Activated naive CD4-positive, alpha-beta T cell treated with anti-CD3 and anti-CD28 coated beads, Interleukin-2, amount 50 U/mL, for 24 hours (primary cell): ENCODE results near the gene DHRS4L2.
"Not testable (repeated sequence)": the region's sequence is repeated elsewhere in the genome, so short reads cannot be mapped to it uniquely, and the experiment has no call there.

ENCODE experiments used
- H3K27ac Mint-ChIP-seq: one replicate; pipeline ENCODE4 v1.8.0; 2021; ENCODE audit warnings: mild to moderate bottlenecking, mixed read lengths
- H3K27me3 Mint-ChIP-seq: one replicate; pipeline ENCODE4 v1.8.0; 2021; ENCODE audit warnings: mixed read lengths
- H3K36me3 Mint-ChIP-seq: one replicate; pipeline ENCODE4 v1.8.0; 2021; ENCODE audit warnings: mixed read lengths
- H3K4me1 Mint-ChIP-seq: one replicate; pipeline ENCODE4 v1.8.0; 2021; ENCODE audit warnings: mixed read lengths
- H3K4me3 Mint-ChIP-seq: one replicate; pipeline ENCODE4 v1.8.0; 2021; ENCODE audit warnings: mild to moderate bottlenecking, mixed read lengths
- H3K9me3 Mint-ChIP-seq: one replicate; pipeline ENCODE4 v1.8.0; 2021; ENCODE audit warnings: mixed read lengths

Gene DHRS4L2

DNA sequence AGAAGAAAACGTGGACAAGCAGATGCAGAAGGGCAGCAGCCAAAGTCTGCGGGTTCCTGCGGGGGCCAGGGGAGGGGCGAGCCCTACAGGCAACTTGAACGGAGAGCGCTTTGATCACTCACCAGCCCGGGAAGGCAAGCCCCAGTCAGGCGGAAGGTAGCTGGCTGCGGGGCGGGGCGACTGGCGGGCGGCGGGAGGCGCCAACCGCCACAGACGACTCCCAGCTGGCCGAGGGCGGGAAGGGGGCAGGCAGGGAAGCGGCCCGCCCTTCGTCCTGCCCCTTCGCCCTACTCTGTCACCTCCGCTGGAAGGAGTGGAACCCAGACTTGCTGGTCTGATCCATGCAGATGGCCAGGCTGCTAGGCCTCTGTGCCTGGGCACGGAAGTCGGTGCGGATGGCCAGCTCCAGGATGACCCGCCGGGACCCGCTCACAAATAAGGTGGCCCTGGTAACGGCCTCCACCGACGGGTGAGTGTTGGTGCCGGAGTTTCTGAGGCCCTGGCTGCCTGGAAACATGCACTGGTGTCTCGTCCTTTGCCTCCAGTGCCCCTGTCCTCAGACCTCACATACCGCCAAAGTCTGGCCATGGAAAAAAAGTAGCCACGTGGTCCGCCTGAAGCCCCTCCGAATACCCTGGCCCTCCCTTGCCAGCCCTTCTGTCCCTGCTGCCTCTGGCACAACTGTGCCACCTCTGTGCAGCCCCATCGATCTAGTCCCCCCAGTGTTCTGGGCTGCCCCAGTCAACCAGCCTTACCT lies at the start of gene DHRS4L2:
DHRS4L2 (plus strand) TSS at position 323 of the 757 bp plus-strand sequence; CDS start at position 342, 19 bp downstream.
- Mint-ChIP-seq H3K4me1 (peaks cover 26% of the 10 kb centered on the region), H3K4me3 (peak within 1 kb of the TSS; percentile 82), H3K27ac (peak within 1 kb of the TSS; percentile 82)
- H3K36me3 Mint-ChIP-seq, H3K27me3 Mint-ChIP-seq, H3K9me3 Mint-ChIP-seq: not testable (repeated sequence)

DNA sequence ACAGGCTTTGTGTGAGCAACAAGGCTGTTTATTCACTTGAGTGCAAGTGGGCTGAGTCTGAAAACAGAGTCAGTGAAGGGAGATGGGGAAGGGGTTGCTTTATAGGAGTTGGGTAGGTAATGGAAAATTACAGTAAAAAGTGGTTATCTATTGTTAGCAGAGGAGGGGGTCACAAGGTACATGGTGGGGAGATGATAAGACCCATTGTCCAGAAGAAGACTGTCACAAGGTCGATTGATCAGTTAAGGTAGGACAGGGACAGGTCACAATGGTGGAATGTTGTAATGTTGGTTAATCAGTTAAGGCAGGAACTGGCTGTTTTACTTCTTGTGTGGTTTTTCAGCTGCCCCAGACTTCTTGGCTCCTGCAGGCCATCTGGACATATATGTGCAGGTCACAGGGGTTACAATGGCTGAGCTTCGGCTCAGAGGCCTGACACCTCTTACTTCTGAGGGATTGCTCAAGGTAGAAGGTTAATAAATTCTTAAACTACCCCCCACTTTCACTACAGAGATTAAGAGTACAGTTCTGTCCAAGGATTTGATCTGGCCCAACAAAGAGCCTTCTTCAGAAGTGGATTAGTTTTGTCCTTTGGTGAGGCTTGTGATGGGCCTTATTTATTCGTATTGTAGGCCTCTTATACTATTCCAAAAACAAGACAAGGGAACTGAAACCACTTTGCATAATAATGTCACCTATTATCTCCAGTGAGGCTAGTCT lies 49.0 kb upstream of the DHRS4L2 start:
- H3K4me3 Mint-ChIP-seq, result no peak overlapping the region

DNA sequence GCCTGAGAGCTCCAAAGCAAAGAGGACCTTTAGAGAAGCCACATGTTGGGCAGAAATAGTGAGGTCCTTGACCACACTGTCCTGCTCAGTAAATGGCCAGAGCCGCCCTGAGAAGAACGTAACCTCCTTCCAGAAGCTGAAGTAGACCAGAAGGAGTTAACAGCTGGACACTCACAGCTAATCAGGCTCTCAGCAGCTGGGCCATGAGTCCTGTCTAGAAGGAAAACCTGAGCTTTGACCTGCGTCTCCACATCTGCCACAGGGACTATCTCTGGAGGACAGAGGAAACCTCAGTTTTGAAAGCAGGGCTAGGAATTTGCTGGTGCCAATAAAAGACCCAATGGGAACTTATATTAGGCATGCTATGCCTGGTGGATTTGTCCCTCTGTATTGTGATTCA lies 47.5 kb upstream of the DHRS4L2 start:
- Mint-ChIP-seq H3K36me3 (peaks cover 3% of the 10 kb centered on the region), H3K9me3 (no peaks in the 10 kb centered on the region), H3K27ac (no peak overlapping the region), H3K4me3 (no peak overlapping the region), H3K4me1 (peaks cover 13% of the 10 kb centered on the region), H3K27me3 (no peaks in the 10 kb centered on the region)

More for the DNA sequence above, 49.0 kb upstream of the DHRS4L2 start:
- peak overlapping the region; percentile 73 for H3K27ac Mint-ChIP-seq
- H3K27me3 Mint-ChIP-seq, result no peaks in the 10 kb centered on the region
- H3K9me3 Mint-ChIP-seq, result no peaks in the 10 kb centered on the region
- H3K36me3 Mint-ChIP-seq, result peaks cover 3% of the 10 kb centered on the region
- H3K4me1 Mint-ChIP-seq, result peaks cover 6% of the 10 kb centered on the region

DNA sequence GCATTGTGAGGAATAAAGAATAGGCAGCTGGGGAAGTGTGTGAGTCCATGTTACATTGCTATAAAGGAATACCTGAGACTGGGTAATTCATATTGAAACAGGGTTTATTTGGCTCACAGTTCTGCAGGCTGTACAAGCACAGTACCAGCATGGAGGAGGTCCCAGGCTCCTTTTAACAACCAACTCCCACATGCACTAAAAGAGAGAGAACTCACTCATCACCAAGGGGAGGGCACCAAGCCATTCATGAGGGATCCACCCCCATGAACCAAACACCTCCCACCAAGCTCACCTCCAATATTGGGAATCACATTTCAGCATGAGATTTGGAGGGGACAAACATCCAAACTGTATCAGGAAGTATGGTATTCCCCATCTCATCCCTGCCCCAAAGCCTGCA lies 47.1 kb upstream of the DHRS4L2 start:
- H3K36me3 Mint-ChIP-seq, result peaks cover 7% of the 10 kb centered on the region
- H3K4me1 Mint-ChIP-seq, result peaks cover 17% of the 10 kb centered on the region
- no peak overlapping the region for H3K4me3 Mint-ChIP-seq
- no peaks in the 10 kb centered on the region for H3K27me3 Mint-ChIP-seq
- H3K9me3 Mint-ChIP-seq, result no peaks in the 10 kb centered on the region
- H3K27ac Mint-ChIP-seq, result no peak overlapping the region

DNA sequence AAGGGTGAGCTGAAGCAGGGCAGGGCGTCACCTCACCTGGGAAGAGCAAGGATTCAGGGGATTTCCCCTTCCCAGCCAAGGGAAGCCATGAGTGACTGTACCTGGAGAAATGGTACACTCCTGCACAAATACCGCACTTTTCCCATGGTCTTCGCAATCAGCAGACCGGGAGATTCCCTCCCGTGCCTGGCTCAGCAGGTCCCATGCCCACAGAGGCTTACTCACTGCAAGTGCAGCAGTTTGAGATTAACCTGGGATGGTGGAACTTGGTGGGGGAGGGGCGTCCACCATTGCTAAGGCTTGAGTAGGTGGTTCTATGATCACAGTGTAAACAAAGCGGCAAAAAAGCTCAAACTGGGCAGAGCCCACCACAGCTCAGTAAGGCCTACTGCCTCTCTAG lies 46.1 kb upstream of the DHRS4L2 start:
- H3K4me1 Mint-ChIP-seq, result peaks cover 26% of the 10 kb centered on the region
- H3K4me3 Mint-ChIP-seq, result no peak overlapping the region
- no peaks in the 10 kb centered on the region for H3K9me3 Mint-ChIP-seq
- H3K27me3 Mint-ChIP-seq, result no peaks in the 10 kb centered on the region
- no peak overlapping the region for H3K27ac Mint-ChIP-seq
- H3K36me3 Mint-ChIP-seq, result peaks cover 7% of the 10 kb centered on the region

DNA sequence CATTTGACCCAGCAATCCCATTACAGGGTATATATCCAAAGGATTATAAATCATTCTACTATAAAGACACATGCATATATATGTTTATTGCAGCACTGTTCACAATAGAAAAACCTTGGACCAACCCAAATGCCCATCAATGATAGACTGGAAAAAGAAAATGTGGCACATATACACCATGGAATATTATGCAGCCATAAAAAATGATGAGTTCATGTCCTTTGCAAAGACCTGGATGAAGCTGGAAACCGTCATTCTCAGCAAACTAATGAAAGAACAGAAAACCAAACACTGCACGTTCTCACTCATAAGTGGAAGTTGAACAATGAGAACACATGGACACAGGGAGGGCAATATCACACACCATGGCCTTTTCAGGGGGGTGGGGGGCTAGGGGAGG lies 39.7 kb upstream of the DHRS4L2 start:
- H3K36me3 Mint-ChIP-seq, H3K9me3 Mint-ChIP-seq, H3K27ac Mint-ChIP-seq, H3K27me3 Mint-ChIP-seq, H3K4me3 Mint-ChIP-seq: not testable (repeated sequence)
- peaks cover 45% of the 10 kb centered on the region for H3K4me1 Mint-ChIP-seq

DNA sequence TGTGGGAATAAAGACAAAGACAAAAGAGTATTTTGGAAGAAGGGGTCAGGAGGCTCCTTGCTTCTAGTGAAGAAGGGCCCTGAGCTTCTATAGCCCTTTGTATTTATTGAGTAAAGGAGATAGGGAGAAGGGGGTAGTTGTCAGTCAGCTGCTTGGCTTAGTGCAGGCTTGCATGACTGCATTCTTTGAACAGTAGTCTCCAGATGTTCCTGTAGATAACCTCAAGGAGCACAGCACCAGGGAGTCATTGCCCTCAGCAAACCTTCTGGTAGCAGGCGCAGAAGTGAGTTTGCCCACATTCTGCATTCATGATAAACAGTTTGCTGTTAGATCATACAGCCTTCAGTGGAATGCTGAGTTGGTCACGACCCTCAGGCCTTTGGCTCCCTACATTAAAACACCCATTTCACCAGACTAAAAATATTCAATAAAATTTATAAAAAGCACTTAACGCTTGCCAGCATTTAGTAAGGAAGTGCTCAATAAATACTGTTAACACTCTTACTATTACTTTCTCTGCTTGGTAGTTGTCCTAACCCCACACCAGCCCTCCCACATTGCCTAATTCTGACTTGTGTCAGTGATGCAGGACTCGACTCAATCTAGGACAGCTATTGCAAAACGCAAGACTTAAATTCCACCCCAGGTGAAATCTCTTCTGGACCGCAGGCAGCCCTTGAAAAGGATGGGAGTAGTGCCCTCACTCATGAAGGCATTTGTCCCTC lies 38.2 kb upstream of the DHRS4L2 start:
- H3K27me3 Mint-ChIP-seq, result no peaks in the 10 kb centered on the region
- peaks cover 7% of the 10 kb centered on the region for H3K36me3 Mint-ChIP-seq
- H3K27ac Mint-ChIP-seq, result no peak overlapping the region
- peaks cover 49% of the 10 kb centered on the region for H3K4me1 Mint-ChIP-seq
- H3K4me3 Mint-ChIP-seq, result no peak overlapping the region
- H3K9me3 Mint-ChIP-seq, result no peaks in the 10 kb centered on the region

DNA sequence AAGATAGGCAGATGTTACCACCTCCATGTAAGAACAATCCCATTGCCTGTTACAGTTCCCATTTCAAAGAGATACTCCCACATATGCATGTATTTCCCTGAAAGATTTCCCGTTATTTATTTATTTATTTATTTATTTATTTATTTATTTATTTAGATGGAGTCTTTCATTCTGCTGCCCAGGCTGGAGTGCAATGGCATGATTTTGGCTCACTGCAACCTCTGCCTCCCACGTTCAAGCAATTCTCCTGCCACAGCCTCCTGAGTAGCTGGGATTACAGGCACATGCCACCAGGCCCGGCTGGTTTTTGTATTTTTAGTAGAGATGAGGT lies 37.6 kb upstream of the DHRS4L2 start:
- H3K27ac Mint-ChIP-seq, H3K36me3 Mint-ChIP-seq, H3K9me3 Mint-ChIP-seq, H3K4me3 Mint-ChIP-seq, H3K27me3 Mint-ChIP-seq: not testable (repeated sequence)
- peaks cover 44% of the 10 kb centered on the region for H3K4me1 Mint-ChIP-seq

DNA sequence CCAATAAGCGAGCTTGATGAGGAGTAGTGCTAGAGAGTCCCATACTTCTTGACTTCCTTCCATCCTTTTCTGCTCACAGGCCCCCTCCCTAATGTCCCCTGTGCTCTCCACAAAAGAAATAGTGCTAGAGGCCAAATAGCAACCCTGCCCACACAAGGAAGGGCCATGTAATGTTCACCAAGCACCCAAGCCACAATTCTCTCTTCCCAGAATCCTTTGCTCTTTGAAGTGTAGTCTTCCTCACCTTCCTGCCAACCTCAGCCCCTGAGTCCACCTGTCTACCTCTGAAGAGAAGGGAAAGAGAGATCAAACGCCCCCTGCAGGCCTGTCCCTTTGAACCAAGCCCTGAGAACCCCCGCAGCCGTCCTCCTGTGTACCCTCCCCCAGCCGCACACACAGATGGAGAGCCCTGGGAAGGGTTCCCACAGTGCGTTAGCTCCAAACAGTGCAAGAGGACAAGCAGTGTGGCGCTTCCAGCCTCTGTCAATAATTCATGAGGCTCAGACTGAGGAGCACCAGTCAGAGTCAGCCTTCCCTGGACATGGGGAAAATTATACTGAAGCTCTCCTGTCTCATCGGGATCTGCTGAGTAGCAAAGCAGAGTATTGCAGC lies 37.0 kb upstream of the DHRS4L2 start:
- Mint-ChIP-seq H3K9me3 (no peaks in the 10 kb centered on the region), H3K27ac (no peak overlapping the region), H3K27me3 (no peaks in the 10 kb centered on the region), H3K36me3 (peaks cover 3% of the 10 kb centered on the region), H3K4me3 (no peak overlapping the region), H3K4me1 (peaks cover 38% of the 10 kb centered on the region)

DNA sequence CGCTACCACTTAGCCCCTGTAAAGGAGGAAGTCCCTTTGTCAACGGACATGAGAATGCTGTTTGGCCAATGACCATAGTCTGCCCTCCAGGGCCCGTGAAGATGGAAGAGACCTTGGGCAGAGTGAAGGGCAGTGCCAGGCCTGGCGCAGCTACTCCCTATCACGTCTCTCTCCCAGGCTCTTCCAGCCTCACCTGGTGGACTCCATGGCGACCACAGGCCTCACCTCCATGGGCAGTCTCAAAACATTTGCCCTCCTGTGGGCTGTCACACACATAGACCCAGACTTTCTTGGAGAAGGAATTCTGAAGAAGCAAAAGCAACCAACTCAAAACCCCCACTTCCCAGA lies 35.6 kb upstream of the DHRS4L2 start:
- peaks cover 25% of the 10 kb centered on the region for H3K4me1 Mint-ChIP-seq
- not testable (repeated sequence) for H3K9me3 Mint-ChIP-seq, H3K27me3 Mint-ChIP-seq, H3K36me3 Mint-ChIP-seq
- H3K27ac Mint-ChIP-seq, result peak overlapping the region; percentile 68
- H3K4me3 Mint-ChIP-seq, result peak overlapping the region; percentile 100

DNA sequence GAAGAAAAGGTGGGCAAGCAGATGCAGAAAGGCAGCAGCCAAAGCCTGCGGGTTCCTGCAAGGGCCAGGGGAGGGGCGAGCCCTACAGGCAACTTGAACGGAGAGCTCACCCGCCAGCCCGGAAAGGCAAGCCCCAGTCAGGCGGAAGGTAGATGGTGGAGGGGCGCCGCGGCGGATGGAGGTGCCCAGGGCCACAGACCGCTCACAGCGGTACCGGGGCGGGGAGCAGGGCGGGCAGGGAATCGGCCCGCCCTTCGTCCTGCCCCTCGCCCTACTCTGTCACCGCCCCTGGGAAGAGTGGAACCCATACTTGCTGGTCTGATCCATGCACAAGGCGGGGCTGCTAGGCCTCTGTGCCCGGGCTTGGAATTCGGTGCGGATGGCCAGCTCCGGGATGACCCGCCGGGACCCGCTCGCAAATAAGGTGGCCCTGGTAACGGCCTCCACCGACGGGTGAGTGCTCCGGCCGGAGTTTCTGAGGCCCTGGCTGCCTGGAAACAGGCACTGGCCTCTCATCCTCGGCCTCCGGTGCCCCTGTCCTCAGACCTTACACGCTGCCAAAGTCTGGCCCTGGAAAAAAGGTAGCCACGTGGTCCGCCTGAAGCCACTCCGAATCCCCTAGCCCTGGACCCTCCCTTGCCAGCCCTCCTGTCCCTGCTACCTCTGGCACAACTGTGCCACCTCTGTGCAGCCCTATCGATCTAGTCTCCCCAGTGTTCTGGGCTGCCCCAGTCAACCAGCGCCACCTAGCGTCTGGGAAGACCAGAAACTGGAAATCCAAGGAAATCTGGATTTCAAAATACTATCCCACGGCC lies 35.1 kb upstream of the DHRS4L2 start, which contains the start of gene DHRS4:
DHRS4 (plus strand) TSS at position 307 of the 815 bp plus-strand sequence; CDS start at position 326, 19 bp downstream.
- no peaks in the 10 kb centered on the region for H3K9me3 Mint-ChIP-seq

DNA sequence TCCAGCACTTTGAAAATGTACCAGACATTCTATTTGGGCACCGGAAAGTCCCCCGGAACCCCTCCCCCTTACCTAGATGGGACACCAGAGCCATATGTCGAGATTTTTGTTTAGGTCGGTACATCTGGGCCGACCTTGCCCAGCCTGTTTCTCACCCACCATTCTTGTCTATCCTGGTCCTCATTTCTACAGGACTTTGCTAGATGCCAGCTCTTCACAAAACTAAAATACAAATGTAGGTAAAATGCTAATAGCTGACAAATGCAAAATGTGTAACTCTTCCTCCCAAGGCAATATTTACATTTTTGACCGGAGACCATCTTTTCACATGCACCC lies 34.5 kb upstream of the DHRS4L2 start:
- Mint-ChIP-seq H3K4me3 (peak overlapping the region; percentile 100), H3K27ac (peak overlapping the region; percentile 95), H3K4me1 (peaks cover 25% of the 10 kb centered on the region)
- not testable (repeated sequence) for H3K36me3 Mint-ChIP-seq, H3K9me3 Mint-ChIP-seq, H3K27me3 Mint-ChIP-seq

More for the DNA sequence above, 35.1 kb upstream of the DHRS4L2 start, which contains the start of gene DHRS4:
- Mint-ChIP-seq H3K4me1 (peaks cover 25% of the 10 kb centered on the region), H3K36me3 (peaks cover 5% of the 10 kb centered on the region), H3K4me3 (peak within 1 kb of the TSS; percentile 100), H3K27ac (peak within 1 kb of the TSS; percentile 95), H3K27me3 (no peaks in the 10 kb centered on the region)

DNA sequence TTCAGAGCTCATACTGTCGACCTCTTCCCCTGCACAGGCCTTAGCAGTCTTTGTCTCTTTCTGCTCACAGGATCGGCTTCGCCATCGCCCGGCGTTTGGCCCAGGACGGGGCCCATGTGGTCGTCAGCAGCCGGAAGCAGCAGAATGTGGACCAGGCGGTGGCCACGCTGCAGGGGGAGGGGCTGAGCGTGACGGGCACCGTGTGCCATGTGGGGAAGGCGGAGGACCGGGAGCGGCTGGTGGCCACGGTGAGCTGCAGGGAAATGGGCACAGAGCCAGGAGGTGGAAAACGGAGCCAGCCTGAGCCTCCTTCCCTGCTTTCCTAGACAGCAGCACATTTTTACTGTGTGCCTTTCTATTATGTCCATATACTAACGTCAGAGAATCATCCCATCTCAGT lies 33.8 kb upstream of the DHRS4L2 start:
- H3K27ac Mint-ChIP-seq, H3K9me3 Mint-ChIP-seq, H3K36me3 Mint-ChIP-seq, H3K4me3 Mint-ChIP-seq, H3K27me3 Mint-ChIP-seq: not testable (repeated sequence)
- peaks cover 25% of the 10 kb centered on the region for H3K4me1 Mint-ChIP-seq

DNA sequence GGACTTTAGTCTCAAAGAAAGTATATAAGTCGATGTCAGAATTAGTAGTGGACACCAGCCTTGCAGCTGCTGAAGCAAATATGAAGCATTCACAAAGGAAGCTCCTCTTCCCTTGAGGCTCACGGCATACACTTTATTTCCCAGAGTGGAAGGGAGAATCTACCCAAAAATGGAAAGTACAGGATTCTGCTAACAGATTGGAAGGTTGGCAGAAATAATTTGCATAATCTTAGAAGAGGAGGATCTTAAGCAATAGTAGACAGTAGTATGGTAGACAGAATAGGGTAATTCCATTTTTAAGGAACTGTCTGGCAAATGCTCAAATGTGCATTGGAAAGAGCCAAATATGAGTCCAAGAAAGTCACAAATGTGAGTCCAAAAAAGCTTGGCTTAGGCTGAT lies 32.9 kb upstream of the DHRS4L2 start:
- H3K27ac Mint-ChIP-seq, H3K36me3 Mint-ChIP-seq, H3K9me3 Mint-ChIP-seq, H3K4me3 Mint-ChIP-seq, H3K27me3 Mint-ChIP-seq: not testable (repeated sequence)
- H3K4me1 Mint-ChIP-seq, result peaks cover 25% of the 10 kb centered on the region

DNA sequence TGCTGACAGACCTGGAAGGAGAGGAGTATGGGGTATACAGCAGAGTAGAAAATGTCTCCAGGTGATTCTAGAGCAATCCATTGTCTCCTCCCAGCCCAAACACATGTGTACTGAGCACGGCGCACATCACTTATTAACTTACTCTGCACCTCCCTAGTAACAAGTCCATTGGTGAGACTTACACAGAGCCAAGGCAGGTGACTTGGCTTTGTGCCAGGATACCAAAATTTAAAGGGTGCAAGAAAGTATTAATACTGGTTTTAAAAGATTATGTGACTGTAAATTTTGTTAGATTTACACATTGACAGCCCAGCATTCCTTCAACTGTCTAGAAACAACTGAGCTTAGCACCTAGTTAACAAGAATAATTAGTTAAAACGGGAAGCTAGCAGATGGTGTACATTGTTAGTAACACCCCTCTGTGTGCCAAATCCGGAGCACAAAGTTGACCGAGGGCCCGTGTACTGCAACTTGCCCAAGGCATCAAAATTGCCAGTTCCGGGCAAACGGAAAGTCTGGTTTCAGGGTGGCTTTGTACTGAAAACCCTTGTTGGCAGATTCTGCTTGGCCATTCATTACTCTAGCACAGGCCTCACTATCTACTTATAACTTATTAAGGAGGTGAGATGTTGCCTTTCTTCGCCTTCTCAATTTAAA lies 30.7 kb upstream of the DHRS4L2 start:
- not testable (repeated sequence) for H3K27me3 Mint-ChIP-seq, H3K27ac Mint-ChIP-seq, H3K4me1 Mint-ChIP-seq, H3K36me3 Mint-ChIP-seq, H3K9me3 Mint-ChIP-seq, H3K4me3 Mint-ChIP-seq
